NCI-H1417 (cell line): ENCODE data around the gene CPT1B.
"Not testable (repeated sequence)": the region's sequence is repeated elsewhere in the genome, so short reads cannot be mapped to it uniquely, and the experiment has no call there.

Experiments used
- DNase-seq, 3 experiments: peaks; one replicate each; lab custom pipeline; 2025; lab: John Stamatoyannopoulos, UW

The CPT1B gene

GRCh38 chr22:50545522-50546325, 32.5 kb downstream of the CPT1B start, which contains the start of gene KLHDC7B:
TSS of gene KLHDC7B (plus strand) at chr22:50545899. CDS start at chr22:50546244, 345 bp downstream.
- DNase-seq = no peak

- DNase-seq = no peak
Measured at GRCh38 chr22:50544746-50545253, 33.4 kb downstream of the CPT1B start.

- DNase-seq = peak; percentile 6 to 26 (median 20)
Measured at GRCh38 chr22:50544078-50544745, 34.0 kb downstream of the CPT1B start.

GRCh38 chr22:50542416-50542927, 35.8 kb downstream of the CPT1B start:
- no peak for DNase-seq

GRCh38 chr22:50541667-50542026, 36.6 kb downstream of the CPT1B start:
- DNase-seq = not testable (repeated sequence)

GRCh38 chr22:50540381-50540780, 37.8 kb downstream of the CPT1B start:
- no peak for DNase-seq

GRCh38 chr22:50537765-50538164, 40.5 kb downstream of the CPT1B start:
- no peak for DNase-seq

- no peak for DNase-seq
Measured at GRCh38 chr22:50536226-50536625, 42.0 kb downstream of the CPT1B start.

- DNase-seq = no peak
Measured at GRCh38 chr22:50535113-50535512, 43.1 kb downstream of the CPT1B start.

- not testable (repeated sequence) for DNase-seq
Measured at GRCh38 chr22:50533856-50534711, 44.1 kb downstream of the CPT1B start.

- no peak for DNase-seq
Measured at GRCh38 chr22:50532824-50533796, 45.1 kb downstream of the CPT1B start.

GRCh38 chr22:50531962-50532674, 46.1 kb downstream of the CPT1B start:
- DNase-seq = peak in 2 of 3 experiments; percentile 56 to 61

GRCh38 chr22:50531546-50531961, 46.7 kb downstream of the CPT1B start:
- peak in 2 of 3 experiments; percentile 44 to 54 for DNase-seq

GRCh38 chr22:50530877-50531545, 47.2 kb downstream of the CPT1B start:
- DNase-seq = peak in 1 of 3 experiments; percentile 2

- no peak for DNase-seq
Measured at GRCh38 chr22:50530580-50530876, 47.7 kb downstream of the CPT1B start.

GRCh38 chr22:50529897-50530579, 48.2 kb downstream of the CPT1B start, which contains the start of gene TYMP:
TSS of gene TYMP (minus strand) at chr22:50530012. CDS start at chr22:50529709, 303 bp downstream.
- no peak for DNase-seq

GRCh38 chr22:50529416-50529896, 48.8 kb downstream of the CPT1B start:
- DNase-seq = no peak

GRCh38 chr22:50528682-50529415, 49.4 kb downstream of the CPT1B start:
- peak in 1 of 3 experiments; percentile 22 for DNase-seq
